ENCODE data around the gene TRPM5. TPM values are rescaled to one million over a fixed set of nuclear protein-coding genes. Genes with fewer than 3 reads are reported as not detected.
A peak's percentile ranks its signal among the peaks of the same experiment; 100 is the strongest.

The TRPM5 gene
- total RNA-seq, 1 donor from 2014 or later, result 0.09 TPM

- Mint-ChIP-seq H3K9me3 (no peaks in the 10 kb centered on the region), H3K27me3 (ENCODE audit: low read depth) (no peaks in the 10 kb centered on the region), H3K27ac (ENCODE audit: unreplicated experiment) (no peak overlapping the region), H3K4me3 (no peak overlapping the region), H3K4me1 (no peaks in the 10 kb centered on the region), H3K36me3 (ENCODE audit: low read depth) (no peaks in the 10 kb centered on the region)
- no peak for TF ChIP-seq CTCF (conservative IDR thresholded peaks at IDR 0.05)
- DNase-seq (ENCODE audit: low read depth, low spot score), result no peak
Observed at GRCh38 chr11:2432171-2432621, 12.1 kb downstream of the TRPM5 start.

DNA sequence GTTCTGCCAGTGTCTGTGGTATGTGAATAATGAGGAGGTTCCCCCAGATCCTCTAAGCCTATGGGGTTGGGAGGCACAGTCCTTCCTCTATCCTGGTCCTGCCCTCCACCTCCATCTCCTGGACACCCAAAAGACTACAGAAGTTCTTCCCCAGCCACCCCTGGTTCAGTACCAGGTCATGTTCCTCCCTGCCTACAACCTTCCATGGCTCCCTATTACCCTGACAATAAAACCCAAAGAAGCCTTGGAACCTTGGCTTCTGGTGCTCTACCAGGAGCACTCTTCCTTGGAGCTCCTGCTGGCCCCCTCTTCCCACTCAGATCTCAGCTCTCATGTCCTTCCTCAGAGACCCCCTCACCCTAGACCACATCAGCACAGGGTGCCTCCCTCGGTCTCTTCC, 12.9 kb downstream of the TRPM5 start:
- H3K4me3 Mint-ChIP-seq, result no peak overlapping the region
- H3K36me3 Mint-ChIP-seq (ENCODE audit: low read depth), result no peaks in the 10 kb centered on the region
- DNase-seq (ENCODE audit: low read depth, low spot score), result no peak
- no peaks in the 10 kb centered on the region for H3K9me3 Mint-ChIP-seq
- TF ChIP-seq CTCF (conservative IDR thresholded peaks at IDR 0.05), result no peak
- no peaks in the 10 kb centered on the region for H3K4me1 Mint-ChIP-seq
- no peaks in the 10 kb centered on the region for H3K27me3 Mint-ChIP-seq (ENCODE audit: low read depth)
- H3K27ac Mint-ChIP-seq (ENCODE audit: unreplicated experiment), result peak overlapping the region; percentile 46

DNA sequence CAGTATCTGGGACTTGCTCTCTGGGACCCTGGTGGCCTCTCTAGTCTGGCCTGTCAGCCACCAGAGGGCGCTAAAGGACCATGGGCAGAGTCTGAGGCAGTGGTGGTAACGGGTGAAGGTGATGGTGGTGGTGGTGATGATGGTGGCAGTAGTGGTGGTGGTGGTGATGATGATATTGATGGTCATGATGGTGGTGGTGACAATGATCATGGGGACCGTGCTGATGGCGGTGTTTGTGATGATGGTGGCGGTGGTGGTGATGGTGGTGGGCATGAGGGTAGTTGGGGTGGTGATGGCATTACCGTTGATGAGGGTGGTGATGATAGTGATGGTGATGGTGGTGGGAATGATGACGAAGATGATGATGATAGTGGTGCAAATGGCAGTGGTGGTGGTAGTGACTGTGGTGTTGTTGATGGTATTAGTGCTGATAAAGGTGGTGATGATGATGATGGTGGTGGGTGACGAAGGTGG, 16.0 kb downstream of the TRPM5 start:
- Mint-ChIP-seq H3K27ac (ENCODE audit: unreplicated experiment) (no peak overlapping the region), H3K4me1 (no peaks in the 10 kb centered on the region), H3K4me3 (no peak overlapping the region), H3K36me3 (ENCODE audit: low read depth) (no peaks in the 10 kb centered on the region), H3K9me3 (no peaks in the 10 kb centered on the region), H3K27me3 (ENCODE audit: low read depth) (no peaks in the 10 kb centered on the region)
- TF ChIP-seq CTCF (conservative IDR thresholded peaks at IDR 0.05), result peak; percentile 77
- peak; percentile 76 for DNase-seq (ENCODE audit: low read depth, low spot score)

DNA sequence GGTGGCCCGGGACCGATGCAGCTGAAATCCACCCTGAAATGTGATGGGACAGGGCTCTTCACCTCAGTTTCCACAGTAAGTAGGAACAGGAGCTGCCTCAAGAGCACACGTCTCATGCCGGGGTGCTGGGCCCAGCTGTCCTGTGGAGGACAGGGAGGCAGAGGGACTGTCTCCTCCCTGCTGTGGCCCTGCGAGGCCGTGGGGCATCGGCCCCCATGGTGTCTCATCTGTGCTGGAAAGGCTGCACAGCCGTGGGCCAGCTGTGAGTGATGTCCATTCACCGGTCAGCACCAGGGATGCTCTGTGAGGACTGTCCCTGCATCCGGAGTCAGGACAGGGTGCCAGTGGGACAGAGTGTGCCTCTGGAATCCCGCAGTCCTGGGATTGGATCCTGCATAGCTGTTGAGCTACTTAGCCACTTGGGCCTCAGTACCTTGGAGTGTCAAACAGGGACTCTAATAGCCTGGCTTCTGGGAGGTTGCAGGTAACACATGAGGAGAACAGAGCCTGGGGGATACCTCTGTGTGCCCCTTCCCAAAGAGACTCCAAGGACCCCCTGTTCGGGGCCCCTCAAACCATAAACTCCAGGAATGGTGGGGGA, 16.5 kb downstream of the TRPM5 start:
- no peak for TF ChIP-seq CTCF (conservative IDR thresholded peaks at IDR 0.05)
- H3K9me3 Mint-ChIP-seq, result no peaks in the 10 kb centered on the region

GRCh38 chr11:2426826-2427521, 17.3 kb downstream of the TRPM5 start:
- Mint-ChIP-seq H3K4me1 (no peaks in the 10 kb centered on the region), H3K9me3 (no peaks in the 10 kb centered on the region), H3K36me3 (ENCODE audit: low read depth) (no peaks in the 10 kb centered on the region), H3K4me3 (no peak overlapping the region), H3K27me3 (ENCODE audit: low read depth) (no peaks in the 10 kb centered on the region), H3K27ac (ENCODE audit: unreplicated experiment) (no peak overlapping the region)
- DNase-seq (ENCODE audit: low read depth, low spot score), result no peak
- TF ChIP-seq CTCF (conservative IDR thresholded peaks at IDR 0.05), result no peak

More for the DNA sequence above, 16.5 kb downstream of the TRPM5 start:
- Mint-ChIP-seq H3K27ac (ENCODE audit: unreplicated experiment) (no peak overlapping the region), H3K36me3 (ENCODE audit: low read depth) (no peaks in the 10 kb centered on the region), H3K27me3 (ENCODE audit: low read depth) (no peaks in the 10 kb centered on the region), H3K4me3 (no peak overlapping the region), H3K4me1 (no peaks in the 10 kb centered on the region)
- no peak for DNase-seq (ENCODE audit: low read depth, low spot score)

All from neural crest cell (in vitro differentiated cells).